C4-2B (cell line): Measurements from ENCODE around the gene SERPINF2.
"Not testable (repeated sequence)": the region's sequence is repeated elsewhere in the genome, so short reads cannot be mapped to it uniquely, and the experiment has no call there.

Experiments used
- H3K27ac ChIP-seq: fragments of 450-650 bp; 2 replicates; pipeline ENCODE4 v1.5.1; 2017
- CTCF ChIP-seq: fragments of 450-650 bp; conservative IDR thresholded peaks from 2 replicates; pipeline ENCODE4 v1.5.1; 2017; ENCODE audit warnings: mild to moderate bottlenecking
- ZFX ChIP-seq: fragments of 450-650 bp; IDR thresholded peaks from 2 replicates; pipeline ENCODE4 v1.6.1; 2017

The SERPINF2 gene

GRCh38 chr17:1787301-1787902 is 44.7 kb downstream of the SERPINF2 start:
- H3K27ac ChIP-seq = no peak overlapping the region
- TF ChIP-seq ZFX (no peak), CTCF (no peak)

DNA sequence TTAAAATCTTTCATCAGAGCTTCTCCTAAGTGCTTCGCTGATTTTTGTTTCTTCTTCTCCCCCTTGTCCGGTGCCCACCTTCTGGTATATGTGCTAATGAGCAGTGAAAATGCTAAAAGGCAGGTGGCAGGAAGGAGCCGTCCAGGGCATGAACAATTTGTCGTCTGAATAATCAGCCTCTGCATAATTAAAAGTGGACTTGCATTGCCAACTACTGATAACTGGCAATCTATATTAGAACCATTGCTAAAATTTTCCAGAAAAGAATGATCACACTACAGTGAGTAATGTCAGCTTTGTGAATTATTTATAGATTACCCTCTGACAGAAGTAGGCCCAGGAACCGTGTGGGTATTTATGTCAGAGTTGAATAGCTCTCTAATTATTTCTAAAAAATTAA is 47.3 kb downstream of the SERPINF2 start:
- no peak overlapping the region for H3K27ac ChIP-seq
- no peak for TF ChIP-seq ZFX
- TF ChIP-seq CTCF = no peak

GRCh38 chr17:1792495-1793446 is 50.1 kb downstream of the SERPINF2 start:
- no peak overlapping the region for H3K27ac ChIP-seq
- no peak for TF ChIP-seq ZFX
- TF ChIP-seq CTCF = no peak

DNA sequence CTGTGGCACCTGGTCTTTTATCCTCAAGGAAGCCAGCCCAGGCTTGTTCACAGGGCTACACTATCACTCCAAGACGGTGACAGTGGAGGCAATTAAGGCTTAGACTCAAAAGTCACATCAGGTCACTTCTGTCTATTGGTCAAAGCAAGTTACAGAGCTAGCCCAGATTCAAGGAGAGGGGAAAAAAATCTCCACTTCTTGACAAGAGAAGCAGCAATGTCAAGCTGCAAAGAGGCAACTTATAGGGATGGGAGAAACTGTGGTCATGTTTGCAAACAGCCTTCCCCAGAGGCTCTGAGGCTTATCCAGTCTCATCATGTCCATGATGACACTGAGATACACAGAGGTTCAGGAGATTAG is 50.8 kb downstream of the SERPINF2 start:
- H3K27ac ChIP-seq = no peak overlapping the region
- no peak for TF ChIP-seq ZFX
- no peak for TF ChIP-seq CTCF

GRCh38 chr17:1796800-1797199 is 54.1 kb downstream of the SERPINF2 start:
- H3K27ac ChIP-seq = no peak overlapping the region
- no peak for TF ChIP-seq ZFX
- no peak for TF ChIP-seq CTCF

- H3K27ac ChIP-seq = no peak overlapping the region
- no peak for TF ChIP-seq ZFX
- no peak for TF ChIP-seq CTCF
These were observed 54.7 kb downstream of the SERPINF2 start for GRCh38 chr17:1797323-1797722.

DNA sequence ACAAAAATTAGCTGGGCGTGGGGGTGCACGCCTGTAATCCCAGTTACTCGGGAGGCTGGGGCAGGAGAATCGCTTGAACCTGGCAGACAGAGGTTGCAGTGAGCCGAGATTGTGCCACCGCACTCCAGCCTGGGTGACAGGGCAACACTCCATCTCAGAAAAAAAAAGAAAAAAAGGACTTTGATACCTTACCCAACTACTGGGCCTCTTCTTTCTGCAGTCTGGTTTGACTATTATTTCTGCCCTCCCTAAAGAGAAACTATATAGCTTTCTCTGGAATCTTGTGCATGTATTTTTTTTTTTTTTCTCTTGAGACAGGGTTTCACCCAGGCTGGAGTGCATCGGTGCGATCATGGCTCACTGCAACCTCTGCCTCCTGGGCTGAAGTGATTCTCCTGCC is 55.2 kb downstream of the SERPINF2 start:
- H3K27ac ChIP-seq = not testable (repeated sequence)
